A549 (cell line): ENCODE measurements around the gene RBP7. TPM values are rescaled to one million over a fixed set of nuclear protein-coding genes. Genes with fewer than 3 reads are reported as not detected.
A peak's percentile ranks its signal among the peaks of the same experiment; 100 is the strongest.

ENCODE experiments used
- ATAC-seq, 2 experiments: fragments of 200-7000 bp in 1 of 2; fragments of >200 bp in 1 of 2; cut with Nextera tagmentation in 1 of 2; cut with Tn5 transposase in 1 of 2; 3 replicates each; pipeline versions ENCODE4 v1.8.0 to v1.9.1; 2018 to 2020; ENCODE audit warnings: mild to moderate bottlenecking in 1 of 2, moderate library complexity in 1 of 2
- CTCF ChIA-PET: fragments of 300-600 bp; sonication (Branson Sonifier 250); formaldehyde crosslinking; extraction: SDS; loops from one replicate; lab custom pipeline; 2021; ENCODE audit warnings: antibody characterized with exemption, inconsistent platforms; lab: Yijun Ruan, JAX
- POLR2A ChIA-PET: fragments of 350-600 bp; formaldehyde crosslinking; extraction: SDS; loops from one replicate; lab custom pipeline; 2021; ENCODE audit warnings: antibody characterized with exemption, inconsistent platforms; lab: Yijun Ruan, JAX
- DNase-seq, 2 experiments: peaks; one replicate each; pipeline versions ENCODE4 v3.0.0 to v3.0.0-alpha.2; 2011 to 2016; ENCODE audit warnings: low read depth in 1 of 2, low spot score in 1 of 2
- FAIRE-seq: peaks from 2 replicates; lab custom pipeline; 2011; peaks lifted over from hg19 to GRCh38; lab: Jason Lieb, UNC
- H3K27ac ChIP-seq, 2 experiments: fragments of >200 bp; sonication (Bioruptor Twin); formaldehyde crosslinking; 3 replicates each; pipeline ENCODE4 v1.5.1; 2016 to 2017
- H3K4me1 ChIP-seq: fragments of >200 bp; sonication (Bioruptor Twin); formaldehyde crosslinking; 3 replicates; pipeline ENCODE4 v1.6.1; 2016
- H3K4me2 ChIP-seq: fragments of >200 bp; sonication (Bioruptor Twin); formaldehyde crosslinking; 3 replicates; pipeline ENCODE4 v1.6.1; 2016
- H3K4me3 ChIP-seq: fragments of >200 bp; sonication (Bioruptor Twin); formaldehyde crosslinking; 3 replicates; pipeline ENCODE4 v1.5.1; 2016
- H3K9me3 ChIP-seq: fragments of >200 bp; sonication (Bioruptor Twin); formaldehyde crosslinking; 3 replicates; pipeline ENCODE4 v1.6.1; 2016
- BHLHE40 ChIP-seq: IDR thresholded peaks from 2 replicates; pipeline ENCODE4 v1.6.1; 2012; ENCODE audit warnings: low read depth, low read length, inconsistent platforms
- CBX2 ChIP-seq: fragments of 200-600 bp; sonication (generic); IDR thresholded peaks from 2 replicates; pipeline ENCODE4 v1.6.1; 2016; ENCODE audit warnings: low read depth, mild to moderate bottlenecking, borderline replicate concordance
- CHD4 ChIP-seq: fragments of 200-600 bp; sonication (generic); IDR thresholded peaks from 2 replicates; pipeline ENCODE4 v1.6.1; 2016; ENCODE audit warnings: antibody characterized with exemption, mild to moderate bottlenecking, borderline replicate concordance
- CTCF ChIP-seq: fragments of >200 bp; sonication (Bioruptor Twin); formaldehyde crosslinking; IDR thresholded peaks from 3 replicates; pipeline ENCODE4 v1.5.1; 2016
- EHMT2 ChIP-seq: fragments of 200-600 bp; sonication (generic); IDR thresholded peaks from 2 replicates; pipeline ENCODE4 v1.6.1; 2016; ENCODE audit warnings: antibody characterized with exemption, low read depth, mild to moderate bottlenecking, moderate library complexity
- FOSB ChIP-seq: fragments of 250-450 bp; sonication (Bioruptor Pico); IDR thresholded peaks from 2 replicates; pipeline ENCODE4 v1.5.0; 2020; ENCODE audit warnings: mild to moderate bottlenecking, moderate library complexity
- FOXS1 ChIP-seq: fragments of 250-450 bp; sonication (Bioruptor Pico); IDR thresholded peaks from 2 replicates; pipeline ENCODE4 v1.5.0; 2020; ENCODE audit warnings: mild to moderate bottlenecking, moderate library complexity
- HEYL ChIP-seq: fragments of 250-450 bp; sonication (Bioruptor Pico); IDR thresholded peaks from 2 replicates; pipeline ENCODE4 v1.8.0; 2021; ENCODE audit warnings: mild to moderate bottlenecking, moderate library complexity
- HOXB13 ChIP-seq: fragments of 250-450 bp; sonication (Bioruptor Pico); IDR thresholded peaks from 2 replicates; pipeline ENCODE4 v1.5.0; 2020; ENCODE audit warnings: low read depth, mild to moderate bottlenecking, moderate library complexity
- JUN ChIP-seq, 2 experiments: fragments of >200 bp; sonication (Bioruptor Twin); formaldehyde crosslinking; IDR thresholded peaks; 2 replicates in 1 of 2; 3 replicates in 1 of 2; pipeline ENCODE4 v1.6.1; 2016 to 2017
- KDM1A ChIP-seq: fragments of 200-600 bp; sonication (generic); IDR thresholded peaks from 2 replicates; pipeline ENCODE4 v1.6.1; 2016; ENCODE audit warnings: low read depth, mild to moderate bottlenecking
- KDM5A ChIP-seq: fragments of 200-600 bp; sonication (generic); IDR thresholded peaks from 2 replicates; pipeline ENCODE4 v1.6.1; 2016; ENCODE audit warnings: antibody characterized with exemption, mild to moderate bottlenecking
- MAX ChIP-seq: IDR thresholded peaks from 2 replicates; pipeline ENCODE4 v1.6.1; 2012
- MAZ ChIP-seq: fragments of 150-350 bp; IDR thresholded peaks from 2 replicates; pipeline ENCODE4 v1.6.1; 2014; ENCODE audit warnings: antibody characterized with exemption, low read depth, low read length, borderline replicate concordance
- MYC ChIP-seq: IDR thresholded peaks from 2 replicates; pipeline ENCODE4 v1.6.1; 2012; ENCODE audit warnings: mild to moderate bottlenecking, inconsistent platforms, low read length, improper control_type of control experiment, borderline replicate concordance
- NFE2L2 ChIP-seq: fragments of 150-350 bp; conservative IDR thresholded peaks from 2 replicates; pipeline ENCODE4 v1.6.1; 2014; ENCODE audit warnings: low read length
- NPAS2 ChIP-seq: fragments of 250-450 bp; sonication (Bioruptor Pico); IDR thresholded peaks from 2 replicates; pipeline ENCODE4 v1.8.0; 2022; ENCODE audit warnings: mild to moderate bottlenecking, moderate library complexity, borderline replicate concordance
- RARB ChIP-seq: fragments of 250-450 bp; sonication (Bioruptor Pico); IDR thresholded peaks from 2 replicates; pipeline ENCODE4 v1.8.0; 2021; ENCODE audit warnings: mild to moderate bottlenecking, moderate library complexity
- TP53 ChIP-seq: fragments of 250-450 bp; sonication (Bioruptor Pico); IDR thresholded peaks from 2 replicates; pipeline ENCODE4 v1.5.0; 2021; ENCODE audit warnings: mild to moderate bottlenecking, moderate library complexity
- ZC3H11A ChIP-seq: fragments of 450-650 bp; IDR thresholded peaks from 2 replicates; pipeline ENCODE4 v1.6.1; 2014; ENCODE audit warnings: antibody characterized with exemption, mild to moderate bottlenecking
- WGBS: methylation state at CpG from one replicate; pipeline ENCODE4 v1.1.6; 2017; ENCODE audit errors: missing lambda C conversion rate; 5-methylcytosine and 5-hydroxymethylcytosine counted together
- polyA plus RNA-seq, 4 experiments: library from polyadenylated mRNA; depleted of rRNA in 3 of 4; stranded (reverse); fragments of >200 nt; fragmentation: RNase III in 1 of 4; extraction: RNeasy Plus Mini Kit Qiagen cat#74134 plus additional on column Dnase treatment in 1 of 4; gene quantifications; 2 replicates in 3 of 4; 3 replicates in 1 of 4; pipeline ENCODE4 v1.2.3, GENCODE V29; 2011 to 2017
- TF ChIP-seq, protein P1 (sequence below): fragments of 250-450 bp; sonication (Bioruptor Pico); IDR thresholded peaks from 2 replicates; pipeline ENCODE4 v1.5.0; 2021; ENCODE audit warnings: mild to moderate bottlenecking, moderate library complexity, borderline replicate concordance
- TF ChIP-seq, protein P2 (sequence below): IDR thresholded peaks from 2 replicates; pipeline ENCODE4 v1.6.1; 2012; ENCODE audit warnings: low read depth, borderline replicate concordance
- TF ChIP-seq, protein P3 (sequence below): fragments of 150-350 bp; IDR thresholded peaks from 2 replicates; pipeline ENCODE4 v1.6.1; 2014; ENCODE audit warnings: low read depth, mild to moderate bottlenecking, low read length

Gene RBP7
- polyA plus RNA-seq, 2 of the 4 experiments (the other 2 are of a cell fraction), result 3.2 to 3.5 TPM

DNA sequence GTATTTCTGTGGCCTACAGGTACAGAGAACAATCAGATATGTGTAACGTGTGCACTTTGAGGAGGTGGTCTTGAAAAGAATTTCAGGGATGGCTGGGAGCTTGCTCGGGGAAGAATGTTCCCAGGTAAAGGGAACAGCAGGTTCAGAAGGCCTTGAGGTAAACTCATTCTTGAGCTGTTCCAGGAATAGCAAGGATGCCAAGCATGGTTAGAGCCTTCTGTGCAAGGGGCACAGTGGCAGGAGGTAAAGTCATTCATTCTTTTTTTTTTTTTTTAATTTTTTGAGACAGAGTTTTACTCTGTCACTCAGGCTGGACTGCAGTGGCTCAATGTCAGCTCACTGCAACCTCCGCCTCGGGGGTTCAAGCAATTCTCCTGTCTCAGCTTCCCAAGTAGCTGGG, 45.7 kb downstream of the RBP7 start:
- ChIA-PET POLR2A (no interaction called here), CTCF (no interaction called here)
- DNase-seq, result no peak
- no peak overlapping the region for H3K4me2 ChIP-seq
- ATAC-seq, result no peak
- no peaks in the 10 kb centered on the region for H3K9me3 ChIP-seq
- TF ChIP-seq CHD4 (no peak), EHMT2 (no peak), JUN (IDR thresholded peaks at IDR 0.05) (no peak), ZC3H11A (no peak), FOXS1 (CRISPR knock-in tag) (no peak)
- TF ChIP-seq, all 56 proteins: peak for 0
- 92% methylated on average over 4 of the region's 4 CpGs for WGBS
- FAIRE-seq, result no peak
- no peak overlapping the region for H3K27ac ChIP-seq
- H3K4me1 ChIP-seq, result peaks cover 6% of the 10 kb centered on the region; the same call in 1 of the 3 replicates
- no peak overlapping the region for H3K4me3 ChIP-seq

DNA sequence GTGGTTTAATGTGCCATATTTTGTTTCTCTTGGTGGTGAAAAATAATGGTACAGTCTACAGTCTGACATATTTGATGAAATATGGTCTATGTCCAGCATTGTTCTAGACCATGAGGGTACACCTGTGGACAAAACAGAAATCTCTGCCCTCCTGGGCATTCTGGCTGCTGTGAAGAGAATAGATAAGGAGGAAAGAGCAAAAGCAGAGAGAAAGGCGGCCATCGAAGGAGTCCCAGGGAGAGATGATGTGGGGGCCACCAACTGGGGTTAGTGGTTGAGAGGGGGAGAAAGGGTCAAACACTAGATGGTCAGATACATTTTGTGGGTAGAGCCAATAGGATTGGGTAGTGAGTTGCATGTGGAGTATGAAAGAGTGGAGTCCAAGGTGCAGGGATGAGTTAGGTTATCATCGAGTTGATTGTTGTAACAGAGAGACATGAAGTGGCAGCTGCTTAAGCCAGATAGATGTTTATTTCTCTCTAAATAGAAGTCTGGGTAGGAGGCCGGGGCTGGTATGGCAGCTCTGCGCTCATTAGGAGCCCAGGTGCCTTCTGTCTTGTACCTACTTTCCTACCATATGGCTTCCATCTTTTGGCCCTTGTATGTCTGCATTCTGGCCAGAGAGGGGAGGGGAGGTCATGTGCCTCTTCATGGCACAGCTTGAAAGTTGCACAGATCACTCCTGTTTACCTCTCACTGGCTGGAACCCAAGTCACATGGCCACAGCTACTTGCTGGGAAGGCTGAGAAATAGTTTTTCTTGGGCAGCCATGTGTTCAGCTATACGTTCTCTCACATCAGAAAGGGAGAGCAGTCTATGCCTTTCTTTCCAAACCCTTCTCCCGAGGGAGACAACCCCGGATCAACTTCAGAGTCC, 48.7 kb downstream of the RBP7 start:
- POLR2A ChIA-PET, result no interaction called here
- no peak for FAIRE-seq
- ATAC-seq, result peak in 1 of 2 experiments; percentile 23; a peak in 2 of 6 replicates

More for the DNA sequence above, 48.7 kb downstream of the RBP7 start:
- no peak for DNase-seq
- CTCF ChIA-PET, result no interaction called here
- TF ChIP-seq, protein P1, sequence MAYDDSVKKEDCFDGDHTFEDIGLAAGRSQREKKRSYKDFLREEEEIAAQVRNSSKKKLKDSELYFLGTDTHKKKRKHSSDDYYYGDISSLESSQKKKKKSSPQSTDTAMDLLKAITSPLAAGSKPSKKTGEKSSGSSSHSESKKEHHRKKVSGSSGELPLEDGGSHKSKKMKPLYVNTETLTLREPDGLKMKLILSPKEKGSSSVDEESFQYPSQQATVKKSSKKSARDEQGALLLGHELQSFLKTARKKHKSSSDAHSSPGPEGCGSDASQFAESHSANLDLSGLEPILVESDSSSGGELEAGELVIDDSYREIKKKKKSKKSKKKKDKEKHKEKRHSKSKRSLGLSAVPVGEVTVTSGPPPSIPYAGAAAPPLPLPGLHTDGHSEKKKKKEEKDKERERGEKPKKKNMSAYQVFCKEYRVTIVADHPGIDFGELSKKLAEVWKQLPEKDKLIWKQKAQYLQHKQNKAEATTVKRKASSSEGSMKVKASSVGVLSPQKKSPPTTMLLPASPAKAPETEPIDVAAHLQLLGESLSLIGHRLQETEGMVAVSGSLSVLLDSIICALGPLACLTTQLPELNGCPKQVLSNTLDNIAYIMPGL, result no peak
- TF ChIP-seq MAX, result no peak
- no peak for TF ChIP-seq HEYL (CRISPR knock-in tag)
- TF ChIP-seq MYC, result no peak
- no peak for TF ChIP-seq HOXB13 (CRISPR knock-in tag)
- TF ChIP-seq, protein P2, sequence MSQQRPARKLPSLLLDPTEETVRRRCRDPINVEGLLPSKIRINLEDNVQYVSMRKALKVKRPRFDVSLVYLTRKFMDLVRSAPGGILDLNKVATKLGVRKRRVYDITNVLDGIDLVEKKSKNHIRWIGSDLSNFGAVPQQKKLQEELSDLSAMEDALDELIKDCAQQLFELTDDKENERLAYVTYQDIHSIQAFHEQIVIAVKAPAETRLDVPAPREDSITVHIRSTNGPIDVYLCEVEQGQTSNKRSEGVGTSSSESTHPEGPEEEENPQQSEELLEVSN, result no peak
- no peak for TF ChIP-seq BHLHE40
- no peak for TF ChIP-seq FOSB (CRISPR knock-in tag)
- TF ChIP-seq, protein P3, sequence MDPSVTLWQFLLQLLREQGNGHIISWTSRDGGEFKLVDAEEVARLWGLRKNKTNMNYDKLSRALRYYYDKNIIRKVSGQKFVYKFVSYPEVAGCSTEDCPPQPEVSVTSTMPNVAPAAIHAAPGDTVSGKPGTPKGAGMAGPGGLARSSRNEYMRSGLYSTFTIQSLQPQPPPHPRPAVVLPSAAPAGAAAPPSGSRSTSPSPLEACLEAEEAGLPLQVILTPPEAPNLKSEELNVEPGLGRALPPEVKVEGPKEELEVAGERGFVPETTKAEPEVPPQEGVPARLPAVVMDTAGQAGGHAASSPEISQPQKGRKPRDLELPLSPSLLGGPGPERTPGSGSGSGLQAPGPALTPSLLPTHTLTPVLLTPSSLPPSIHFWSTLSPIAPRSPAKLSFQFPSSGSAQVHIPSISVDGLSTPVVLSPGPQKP, result no peak
- no peak for TF ChIP-seq KDM5A
- no peak for TF ChIP-seq TP53 (CRISPR knock-in tag)
- TF ChIP-seq RARB (CRISPR knock-in tag), result no peak
- TF ChIP-seq NPAS2 (CRISPR knock-in tag), result no peak
- no peak for TF ChIP-seq JUN (IDR thresholded peaks at IDR 0.05)
- no peak for TF ChIP-seq NFE2L2
- TF ChIP-seq CBX2, result no peak
- no peak for TF ChIP-seq CHD4
- no peak for TF ChIP-seq MAZ
- TF ChIP-seq KDM1A, result no peak
- no peak for TF ChIP-seq CTCF
- H3K4me3 ChIP-seq, result no peak overlapping the region
- H3K4me1 ChIP-seq, result peaks cover 6% of the 10 kb centered on the region; the same call in 1 of the 3 replicates
- no peak overlapping the region for H3K27ac ChIP-seq
- no peak overlapping the region for H3K4me2 ChIP-seq
- WGBS, result 94% methylated on average over 8 of the region's 8 CpGs
- H3K9me3 ChIP-seq, result no peaks in the 10 kb centered on the region
